Esophagus muscularis mucosa (tissue), 4 donors: ENCODE data around the gene KRTAP10-11. TPM values are rescaled to one million over a fixed set of nuclear protein-coding genes. Genes with fewer than 3 reads are reported as not detected.
A peak's percentile ranks its signal among the peaks of the same experiment; 100 is the strongest.

ENCODE experiments used
- DNase-seq: peaks from one replicate; pipeline ENCODE4 v3.0.0-alpha.2; 2017; ENCODE audit errors: extremely low spot score
- H3K27ac ChIP-seq, 4 donors: fragments of 200-600 bp; sonication (generic); replicated peaks in 1 of 4; 1 replicate in 3 of 4; 2 replicates in 1 of 4; pipeline ENCODE4 v1.5.1; 2016 to 2019; ENCODE audit warnings: mild to moderate bottlenecking in 1 of 4
- H3K27me3 ChIP-seq, 4 donors: fragments of 200-600 bp; sonication (generic); one replicate each; pipeline versions ENCODE4 v1.5.1 to v1.6.0; 2016 to 2019
- H3K36me3 ChIP-seq, 4 donors: fragments of 200-600 bp; sonication (generic); one replicate each; pipeline ENCODE4 v1.5.1; 2016 to 2019
- H3K4me1 ChIP-seq, 4 donors: fragments of 200-600 bp; sonication (generic); one replicate each; pipeline ENCODE4 v1.5.1; 2016 to 2019
- H3K4me3 ChIP-seq, 4 donors: fragments of 200-600 bp; sonication (generic); 1 replicate in 2 of 4; 2 replicates in 2 of 4; pipeline ENCODE4 v1.5.1; 2016 to 2019; ENCODE audit warnings: mild to moderate bottlenecking in 4 of 4, moderate library complexity in 1 of 4
- H3K9me3 ChIP-seq, 4 donors: fragments of 200-600 bp; sonication (generic); 1 replicate in 3 of 4; 2 replicates in 1 of 4; pipeline ENCODE4 v1.5.1; 2016 to 2019
- CTCF ChIP-seq, 3 experiments: fragments of 200-600 bp in 2 of 3; fragments of 450-650 bp in 1 of 3; sonication (generic) in 2 of 3; IDR thresholded peaks; one replicate each; pipeline ENCODE4 v1.5.1; 2017 to 2019; ENCODE audit warnings: antibody characterized with exemption in 3 of 3, mild to moderate bottlenecking in 2 of 3, moderate library complexity in 1 of 3
- EP300 ChIP-seq: sonication (generic); formaldehyde crosslinking; IDR thresholded peaks from one replicate; pipeline ENCODE4 v1.6.1; 2017; ENCODE audit warnings: antibody characterized with exemption
- POLR2A ChIP-seq: fragments of 450-650 bp; IDR thresholded peaks from one replicate; pipeline ENCODE4 v1.6.1; 2017; ENCODE audit warnings: antibody characterized with exemption, moderate library complexity, mild to moderate bottlenecking, low read depth
- POLR2AphosphoS5 ChIP-seq, 2 donors: sonication (generic); formaldehyde crosslinking; IDR thresholded peaks; one replicate each; pipeline ENCODE4 v1.6.1; 2017; ENCODE audit warnings: antibody characterized with exemption in 2 of 2
- WGBS: methylation state at CpG from one replicate; pipeline ENCODE4 v1.1.5; 2018; 5-methylcytosine and 5-hydroxymethylcytosine counted together
- intact Hi-C: fragments of 100-400 bp; cut with DNase I; formaldehyde crosslinking; loops from one replicate; pipeline ENCODE4 v1.15.1; 2023
- total RNA-seq, 4 donors: library from RNA; depleted of rRNA; stranded (reverse); fragments of >200 nt; gene quantifications; one replicate each; pipeline versions ENCODE4 v1.1.0 to v1.2.1, GENCODE V29; 2016

Gene KRTAP10-11
- total RNA-seq, 4 donors from 2014 or later = not detected

- intact Hi-C loops = no loop called here
- Histone ChIP-seq H3K27ac (no peak overlapping the region), H3K4me3 (no peak overlapping the region), H3K9me3 (peaks cover 0 to 8% (median 5%) of the 10 kb centered on the region in 4 donors), H3K4me1 (no peaks in the 10 kb centered on the region), H3K36me3 (no peaks in the 10 kb centered on the region), H3K27me3 (peaks cover 0 to 57% (median 0%) of the 10 kb centered on the region in 4 donors)
- DNase-seq = peak; percentile 75
- TF ChIP-seq EP300 = no peak
- TF ChIP-seq POLR2A = no peak
- no peak for TF ChIP-seq CTCF (IDR thresholded peaks at IDR 0.05)
- no peak for TF ChIP-seq POLR2AphosphoS5 (IDR thresholded peaks at IDR 0.05)
- 80% methylated on average over 19 of the region's 23 CpGs for WGBS
Observed at GRCh38 chr21:44601596-44602462, 44.4 kb upstream of the KRTAP10-11 start.

DNA sequence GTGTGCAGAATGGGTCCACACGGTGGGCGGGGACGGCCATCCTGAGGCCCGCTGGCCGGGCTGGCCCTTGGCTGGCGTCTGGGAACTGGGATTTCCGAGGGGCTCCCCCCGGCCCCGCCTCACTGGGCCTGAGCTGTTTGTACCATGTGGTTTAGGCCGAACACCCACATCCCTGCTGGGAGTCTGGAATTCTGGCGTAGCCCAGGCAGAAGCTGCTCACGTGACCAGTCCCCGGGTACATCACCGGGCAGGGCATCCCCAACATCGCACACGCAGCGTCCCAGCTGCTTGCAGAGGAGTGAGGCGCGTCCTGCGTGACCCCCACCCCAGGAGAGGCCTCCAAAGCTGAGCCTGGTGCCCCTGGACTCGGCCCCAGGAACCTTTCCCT lies 43.8 kb upstream of the KRTAP10-11 start:
- TF ChIP-seq CTCF (IDR thresholded peaks at IDR 0.05) = no peak
- TF ChIP-seq POLR2AphosphoS5 (IDR thresholded peaks at IDR 0.05) = no peak
- no peak for TF ChIP-seq EP300
- TF ChIP-seq POLR2A = no peak
- no peaks in the 10 kb centered on the region for H3K36me3 ChIP-seq
- H3K4me3 ChIP-seq = no peak overlapping the region
- intact Hi-C loops = no loop called here
- 90% methylated on average over 2 of the region's 21 CpGs for WGBS
- peaks cover 0 to 8% (median 5%) of the 10 kb centered on the region in 4 donors for H3K9me3 ChIP-seq
- H3K4me1 ChIP-seq = no peaks in the 10 kb centered on the region
- DNase-seq = no peak
- H3K27ac ChIP-seq = no peak overlapping the region
- peaks cover 0 to 57% (median 0%) of the 10 kb centered on the region in 4 donors for H3K27me3 ChIP-seq

- Histone ChIP-seq H3K4me3 (no peak overlapping the region), H3K9me3 (peaks cover 0 to 8% (median 5%) of the 10 kb centered on the region in 4 donors), H3K27ac (no peak overlapping the region), H3K36me3 (no peaks in the 10 kb centered on the region), H3K4me1 (no peaks in the 10 kb centered on the region), H3K27me3 (peaks cover 0 to 52% (median 0%) of the 10 kb centered on the region in 4 donors)
- 36% methylated on average over 6 of the region's 17 CpGs for WGBS
- intact Hi-C loops = no loop called here
- peak; percentile 70 for DNase-seq
- no peak for TF ChIP-seq POLR2A
Observed at GRCh38 chr21:44603109-44603875, 42.9 kb upstream of the KRTAP10-11 start.

DNA sequence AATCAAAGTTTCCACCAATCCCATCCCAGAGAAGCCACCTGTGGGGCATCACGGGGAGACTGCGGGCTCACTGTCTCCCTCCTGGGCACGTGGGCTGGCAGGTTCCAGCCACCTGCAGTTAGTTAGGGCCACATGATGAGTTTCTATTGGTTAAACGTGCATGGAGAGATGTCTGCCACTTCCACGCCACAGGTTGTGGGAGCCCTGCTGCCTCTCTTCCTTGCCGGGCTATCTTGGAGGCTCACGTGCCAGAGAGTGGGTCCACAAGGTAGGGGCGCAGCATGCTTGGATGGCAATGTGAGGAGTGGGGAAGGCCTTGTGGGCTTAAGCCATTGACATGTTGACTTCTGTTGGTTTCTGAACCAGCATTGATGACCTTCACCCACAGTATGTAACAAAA lies 42.3 kb upstream of the KRTAP10-11 start:
- H3K4me1 ChIP-seq = no peaks in the 10 kb centered on the region

More for the DNA sequence above, 42.3 kb upstream of the KRTAP10-11 start:
- H3K9me3 ChIP-seq = peaks cover 0 to 5% (median 4%) of the 10 kb centered on the region in 4 donors
- intact Hi-C loops = no loop called here
- peaks cover 0 to 52% (median 0%) of the 10 kb centered on the region in 4 donors for H3K27me3 ChIP-seq
- TF ChIP-seq EP300 (no peak), POLR2A (no peak), CTCF (IDR thresholded peaks at IDR 0.05) (no peak), POLR2AphosphoS5 (IDR thresholded peaks at IDR 0.05) (no peak)
- 92% methylated on average over 8 of the region's 8 CpGs for WGBS
- H3K36me3 ChIP-seq = no peaks in the 10 kb centered on the region
- no peak for DNase-seq
- H3K4me3 ChIP-seq = no peak overlapping the region
- no peak overlapping the region for H3K27ac ChIP-seq
